ENCODE data around the gene LAMA5.

LAMA5 gene

DNA sequence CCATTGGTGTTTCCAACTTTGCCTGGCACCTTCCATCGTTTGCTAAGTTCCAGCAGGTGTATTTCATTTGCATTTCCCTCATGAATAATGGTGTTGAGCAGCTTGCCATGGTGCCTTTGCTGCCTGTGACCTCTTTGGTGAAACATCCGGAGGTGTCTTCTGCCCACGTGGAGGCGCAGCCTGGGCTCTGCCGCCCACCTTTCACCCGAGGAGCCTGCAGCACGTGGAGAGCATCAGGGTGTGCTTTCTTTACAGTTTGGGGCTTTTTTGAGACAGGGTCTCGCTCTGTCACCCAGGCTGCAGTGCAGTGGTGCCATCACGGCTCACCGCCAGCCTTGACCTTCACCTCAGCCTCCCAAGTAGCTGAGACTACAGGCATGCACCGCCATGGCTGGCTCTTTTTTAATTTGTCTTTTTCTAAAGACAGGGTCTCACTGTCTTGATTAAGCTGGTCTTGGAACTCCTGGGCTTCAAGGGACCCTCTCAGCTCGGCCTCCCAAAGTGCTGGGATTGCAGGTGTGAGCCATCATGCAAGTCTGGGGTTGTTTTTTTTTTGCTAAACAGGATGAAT lies 67.4 kb downstream of the LAMA5 start:
- DNase-seq = no peak

- no peak for DNase-seq
Observed at GRCh38 chr20:62298577-62299249, 68.4 kb downstream of the LAMA5 start.

GRCh38 chr20:62297449-62298227 lies 69.5 kb downstream of the LAMA5 start:
- DNase-seq = no peak

DNA sequence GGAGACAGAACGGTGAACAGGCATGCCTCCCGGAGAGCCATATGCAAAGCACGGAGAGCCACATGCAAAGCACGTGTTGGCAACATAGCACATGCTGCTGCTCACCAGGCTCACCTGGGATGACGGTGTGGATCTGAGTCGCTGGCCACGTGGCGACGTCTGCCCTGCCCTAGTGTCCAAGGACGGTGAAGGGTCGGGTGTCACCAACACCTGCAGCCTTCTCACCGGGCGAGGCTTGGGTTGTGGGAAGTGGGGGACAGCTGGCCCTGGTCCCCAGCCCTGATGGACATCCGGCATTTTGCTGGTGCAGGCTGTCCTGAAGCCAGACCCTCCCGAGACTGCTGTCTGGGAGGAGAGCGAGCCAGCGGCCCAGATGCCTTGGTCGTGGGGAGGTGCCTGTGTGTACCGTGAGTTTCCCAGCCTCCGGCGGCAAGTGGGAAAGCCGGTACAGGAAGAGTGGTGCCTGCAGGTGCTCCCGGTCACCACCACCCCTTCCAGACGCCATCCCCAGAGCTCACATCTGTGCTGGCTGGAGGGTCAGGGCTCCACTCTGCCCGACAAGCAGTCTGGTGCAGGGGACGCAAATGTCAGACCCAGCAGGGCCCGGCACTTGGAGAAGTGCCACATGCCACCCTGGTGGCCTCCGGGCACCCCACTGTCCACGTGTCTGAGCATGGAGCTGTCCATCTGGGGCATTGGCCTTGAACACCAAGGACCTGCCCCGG lies 70.2 kb downstream of the LAMA5 start:
- DNase-seq = no peak

GRCh38 chr20:62294516-62294915 lies 72.6 kb downstream of the LAMA5 start:
- no peak for DNase-seq

GRCh38 chr20:62293946-62294345 lies 73.2 kb downstream of the LAMA5 start:
- no peak for DNase-seq

- no peak for DNase-seq
Observed at GRCh38 chr20:62293111-62293784, 73.9 kb downstream of the LAMA5 start.

DNA sequence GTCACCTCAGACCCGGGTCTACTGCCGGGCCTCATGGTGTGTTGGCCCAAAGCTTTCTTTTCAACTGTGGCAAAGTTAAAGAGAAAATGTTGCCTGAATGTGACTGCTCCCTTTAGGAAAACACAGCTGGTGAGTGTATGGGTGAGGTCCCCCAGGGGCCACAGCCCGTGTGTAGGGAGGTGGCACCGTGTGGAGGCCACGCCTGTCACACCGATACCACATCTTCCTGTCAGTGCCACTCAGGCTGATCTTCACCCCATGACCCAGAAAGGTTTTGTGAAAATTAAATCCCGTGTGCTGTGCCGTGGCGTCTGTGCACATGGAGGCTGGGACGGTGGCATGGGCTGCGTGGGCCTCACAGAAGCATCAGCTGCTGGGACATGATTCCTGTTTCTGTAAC lies 75.0 kb downstream of the LAMA5 start:
- no peak for DNase-seq

GRCh38 chr20:62291251-62292066 lies 75.7 kb downstream of the LAMA5 start:
- no peak for DNase-seq

GRCh38 chr20:62289898-62290297 lies 77.2 kb downstream of the LAMA5 start:
- no peak for DNase-seq

- DNase-seq = no peak
Observed at GRCh38 chr20:62289131-62289530, 78.0 kb downstream of the LAMA5 start.

- no peak for DNase-seq
Observed at GRCh38 chr20:62288535-62289105, 78.5 kb downstream of the LAMA5 start.

- no peak for DNase-seq
Observed at GRCh38 chr20:62287759-62288534, 79.2 kb downstream of the LAMA5 start.

DNA sequence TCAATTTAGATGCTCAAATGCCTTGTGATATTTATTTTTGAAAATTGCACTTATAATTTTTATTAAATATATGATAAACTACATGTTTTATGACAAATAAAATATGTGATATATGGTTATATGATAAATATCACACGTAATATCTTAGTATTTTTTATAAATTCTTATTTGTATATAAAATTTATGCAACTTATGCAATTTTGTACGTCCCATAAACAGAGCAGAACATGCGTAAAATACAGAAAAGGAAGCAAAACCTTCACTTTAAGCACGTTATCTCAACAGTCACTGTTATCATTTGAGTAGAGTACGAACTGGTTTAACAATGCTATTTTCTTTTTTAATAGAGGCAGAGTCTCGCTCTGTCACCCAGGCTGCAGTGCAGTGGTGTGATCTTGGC lies 80.0 kb downstream of the LAMA5 start:
- DNase-seq = no peak

DNA sequence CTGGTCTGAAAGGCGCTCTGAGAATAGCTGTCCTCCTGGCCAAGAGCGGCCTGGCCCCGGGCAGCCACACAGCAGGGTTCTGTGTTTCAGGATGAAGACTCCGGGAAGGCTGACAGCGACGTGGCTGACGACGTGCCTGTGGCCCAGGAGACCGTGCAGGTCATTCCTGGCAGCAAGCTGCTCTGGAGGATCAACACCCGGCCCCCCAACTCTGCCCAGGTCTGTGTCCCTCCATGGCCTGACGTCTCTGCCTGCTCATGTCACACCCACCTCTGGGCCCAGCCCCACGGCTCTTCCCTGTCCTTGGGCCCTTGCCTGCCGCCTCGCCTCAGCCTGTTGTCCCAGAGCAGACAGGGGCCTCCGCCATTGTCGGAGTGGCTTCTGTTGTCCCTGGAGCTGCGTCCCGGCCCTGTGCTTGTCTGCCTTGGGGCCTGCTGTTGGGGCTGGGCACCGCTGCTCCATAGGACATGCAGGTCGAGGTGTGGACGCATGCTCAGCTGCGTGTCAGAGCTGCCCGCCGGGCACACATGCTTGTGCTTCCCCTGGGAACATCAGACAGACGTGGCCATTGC lies 80.5 kb downstream of the LAMA5 start:
- no peak for DNase-seq

DNA sequence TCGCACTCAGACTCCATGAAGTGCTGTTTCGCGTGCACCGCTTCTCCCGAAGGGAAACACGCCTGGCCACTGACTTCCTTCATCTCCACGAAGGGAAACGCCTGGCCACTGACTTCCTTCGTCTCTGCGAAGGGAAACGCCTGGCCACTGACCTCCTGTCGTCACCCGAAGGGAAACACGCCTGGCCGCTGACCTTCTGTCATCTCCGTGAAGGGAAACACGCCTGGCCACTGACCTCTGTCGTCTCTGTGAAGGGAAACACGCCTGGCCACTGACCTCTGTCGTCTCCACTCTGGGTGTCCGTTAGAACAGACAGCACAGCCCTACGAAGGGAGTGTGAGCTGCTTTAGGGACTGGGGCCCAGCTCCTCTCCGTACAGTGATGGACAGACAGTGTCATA lies 81.4 kb downstream of the LAMA5 start:
- no peak for DNase-seq

DNA sequence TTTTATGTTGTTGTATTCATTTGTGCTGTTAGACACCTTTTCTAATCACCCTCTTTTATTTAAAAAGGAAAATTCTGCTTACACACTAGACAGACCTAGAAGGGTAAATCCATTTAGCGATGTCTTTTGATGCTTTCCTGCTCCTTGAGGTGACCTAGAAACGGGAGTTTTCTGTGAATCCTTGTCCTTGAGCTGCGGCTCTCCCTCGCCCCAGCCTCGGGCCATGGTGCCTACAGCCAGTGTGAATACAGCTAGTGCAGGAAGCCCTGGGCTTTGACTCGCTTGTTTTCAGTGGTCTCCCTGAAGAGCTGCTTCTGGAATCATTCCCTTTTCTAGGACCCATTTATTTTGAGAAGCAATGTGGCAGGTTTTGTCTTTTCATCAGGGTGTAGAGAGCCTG lies 82.0 kb downstream of the LAMA5 start:
- no peak for DNase-seq

DNA sequence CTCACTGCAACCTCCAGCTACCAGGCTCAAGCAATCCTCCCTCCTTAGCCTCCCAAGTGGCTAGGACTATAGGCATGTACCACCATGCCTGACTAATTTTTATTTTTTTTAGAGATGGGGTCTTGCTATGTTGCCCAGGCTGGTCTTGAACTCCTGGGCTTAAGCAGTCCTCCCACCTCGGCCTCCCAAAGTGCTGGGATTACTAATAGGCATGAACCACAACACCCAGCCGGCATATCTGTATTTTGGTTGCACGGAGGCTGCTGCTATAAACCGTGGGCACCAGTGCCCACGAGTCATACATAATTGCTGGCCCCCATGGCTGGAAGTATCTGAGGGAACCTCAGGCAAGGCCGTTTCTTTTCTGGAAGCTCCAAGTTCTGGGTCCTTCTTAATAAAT lies 82.7 kb downstream of the LAMA5 start:
- no peak for DNase-seq

DNA sequence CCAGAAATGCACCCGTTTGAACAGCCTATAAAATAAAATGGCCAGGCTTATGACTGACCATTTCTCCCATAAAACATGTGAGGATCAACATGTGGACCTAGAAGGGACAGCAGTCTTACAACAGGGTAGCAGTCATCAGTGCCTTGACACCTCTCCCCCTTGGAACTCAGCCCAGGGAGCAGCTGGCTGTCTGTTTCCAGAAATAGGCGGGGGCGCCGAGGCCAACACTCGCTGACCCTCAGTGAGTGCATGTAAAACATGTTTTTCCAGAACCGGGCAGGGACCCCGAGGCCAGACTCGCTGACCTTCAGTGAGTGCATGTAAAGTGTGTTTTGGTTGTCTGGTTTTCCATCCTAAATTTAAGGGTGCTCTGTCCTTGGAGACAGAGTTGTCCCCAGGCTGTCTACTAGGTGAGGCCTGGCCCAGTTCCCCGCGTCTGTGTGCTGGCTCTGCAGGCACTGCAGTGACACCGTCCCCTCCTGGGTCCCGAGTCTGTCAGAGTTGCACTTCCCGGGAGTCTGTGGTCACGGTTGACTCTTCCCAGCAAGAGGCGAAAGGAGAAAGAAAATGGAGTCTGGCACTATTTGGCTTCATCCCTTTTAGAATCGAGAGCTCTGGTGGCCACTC lies 84.1 kb downstream of the LAMA5 start:
- no peak for DNase-seq

DNA sequence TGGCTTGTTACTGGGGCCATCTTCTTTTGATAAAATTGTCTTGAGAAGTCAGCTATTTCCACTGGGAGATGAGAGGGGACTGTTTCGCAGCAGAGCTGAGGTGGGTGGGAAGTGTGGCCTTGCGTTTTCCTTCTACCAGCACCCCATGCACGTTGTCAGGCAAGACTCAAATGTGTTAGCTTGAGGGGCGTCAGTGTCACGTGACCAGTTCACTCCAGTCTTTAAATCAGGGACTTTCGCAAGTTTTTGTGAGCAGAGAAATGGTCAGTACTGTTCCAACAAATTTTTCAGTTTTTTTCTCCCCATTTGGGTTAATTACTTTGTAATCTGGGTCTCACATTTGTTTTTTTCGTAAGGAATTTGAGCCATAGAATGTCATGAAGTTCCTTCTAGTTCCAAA lies 85.0 kb downstream of the LAMA5 start:
- DNase-seq = no peak
